Measurements from ENCODE around the gene BLOC1S5. TPM values are rescaled to one million over a fixed set of nuclear protein-coding genes. Genes with fewer than 3 reads are reported as not detected.
A peak's percentile ranks its signal among the peaks of the same experiment; 100 is the strongest.

The BLOC1S5 gene
- total RNA-seq, 3 donors from 2014 or later, result 12.5 to 26.2 (median 16.6) TPM

DNA sequence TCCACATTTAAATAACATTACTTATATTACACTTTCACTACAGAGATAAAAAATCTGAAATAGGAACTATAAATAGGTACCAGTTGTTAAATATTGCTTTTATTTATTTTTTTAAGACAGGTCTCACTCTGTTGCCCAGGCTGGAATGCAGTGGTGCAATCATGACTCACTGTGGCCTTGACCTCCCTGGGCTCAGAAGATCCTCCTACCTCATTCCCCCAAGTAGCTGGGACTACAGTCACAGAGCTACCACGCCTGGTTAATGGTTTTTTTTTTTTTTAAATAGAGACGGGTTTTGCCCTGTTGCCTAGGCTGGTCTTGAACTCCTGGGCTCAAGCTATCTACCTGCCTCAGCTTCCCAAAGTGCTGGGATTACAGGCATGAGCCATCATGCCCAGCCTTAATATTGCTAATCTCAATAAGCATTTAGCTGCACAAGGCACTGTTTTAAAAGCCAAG, 20.9 kb upstream of the BLOC1S5 start:
- Histone ChIP-seq H3K9me3 (no peaks in the 10 kb centered on the region), H3K4me1 (no peaks in the 10 kb centered on the region)
- TF ChIP-seq CTCF (IDR thresholded peaks at IDR 0.05) (no peak), POLR2A (IDR thresholded peaks at IDR 0.05) (no peak), POLR2AphosphoS5 (IDR thresholded peaks at IDR 0.05) (no peak)

GRCh38 chr6:8084586-8084985, 20.4 kb upstream of the BLOC1S5 start:
- H3K36me3 ChIP-seq, result no peaks in the 10 kb centered on the region
- H3K4me1 ChIP-seq, result no peaks in the 10 kb centered on the region
- H3K9me3 ChIP-seq, result no peaks in the 10 kb centered on the region
- H3K27ac ChIP-seq, result no peak overlapping the region
- DNase-seq (ENCODE audit: low spot score in 2 of 2), result no peak
- no peak overlapping the region for H3K4me3 ChIP-seq
- intact Hi-C loops (cut with DNase I; ENCODE audit: low total_unique reads), result no loop called here
- H3K27me3 ChIP-seq, result no peaks in the 10 kb centered on the region
- no peak for TF ChIP-seq POLR2AphosphoS5 (IDR thresholded peaks at IDR 0.05)
- TF ChIP-seq CTCF (IDR thresholded peaks at IDR 0.05), result no peak

More for the DNA sequence above, 20.9 kb upstream of the BLOC1S5 start:
- intact Hi-C loops (cut with DNase I; ENCODE audit: low total_unique reads), result no loop called here
- H3K36me3 ChIP-seq, result no peaks in the 10 kb centered on the region
- H3K27ac ChIP-seq, result no peak overlapping the region
- no peak overlapping the region for H3K4me3 ChIP-seq
- H3K27me3 ChIP-seq, result no peaks in the 10 kb centered on the region
- DNase-seq (ENCODE audit: low spot score in 2 of 2), result peak in 1 of 2 donors; percentile 25

- intact Hi-C loops (cut with DNase I; ENCODE audit: low total_unique reads), result no loop called here
- H3K4me1 ChIP-seq, result no peaks in the 10 kb centered on the region
- DNase-seq (ENCODE audit: low spot score in 2 of 2), result no peak
- H3K27me3 ChIP-seq, result no peaks in the 10 kb centered on the region
- H3K36me3 ChIP-seq, result no peaks in the 10 kb centered on the region
- peak overlapping the region; percentile 40 to 68 for H3K27ac ChIP-seq
- H3K9me3 ChIP-seq, result no peaks in the 10 kb centered on the region
- no peak overlapping the region for H3K4me3 ChIP-seq
- TF ChIP-seq POLR2A (IDR thresholded peaks at IDR 0.05) (no peak), POLR2AphosphoS5 (IDR thresholded peaks at IDR 0.05) (no peak), CTCF (IDR thresholded peaks at IDR 0.05) (no peak)
These were observed 19.0 kb upstream of the BLOC1S5 start for GRCh38 chr6:8082954-8083858.

- Histone ChIP-seq H3K36me3 (no peaks in the 10 kb centered on the region), H3K27me3 (no peaks in the 10 kb centered on the region), H3K4me3 (no peak overlapping the region), H3K4me1 (no peaks in the 10 kb centered on the region), H3K27ac (peak overlapping the region; percentile 40 to 68), H3K9me3 (no peaks in the 10 kb centered on the region)
- intact Hi-C loops (cut with DNase I; ENCODE audit: low total_unique reads), result no loop called here
- no peak for TF ChIP-seq POLR2AphosphoS5 (IDR thresholded peaks at IDR 0.05)
- no peak for DNase-seq (ENCODE audit: low spot score in 2 of 2)
These were observed 18.4 kb upstream of the BLOC1S5 start for GRCh38 chr6:8082572-8082953.

GRCh38 chr6:8080362-8081151, 16.4 kb upstream of the BLOC1S5 start:
- no peaks in the 10 kb centered on the region for H3K4me1 ChIP-seq
- no peaks in the 10 kb centered on the region for H3K36me3 ChIP-seq
- no peaks in the 10 kb centered on the region for H3K9me3 ChIP-seq
- DNase-seq (ENCODE audit: low spot score in 2 of 2), result no peak
- H3K4me3 ChIP-seq, result no peak overlapping the region
- intact Hi-C loops (cut with DNase I; ENCODE audit: low total_unique reads), result no loop called here
- H3K27me3 ChIP-seq, result no peaks in the 10 kb centered on the region
- TF ChIP-seq POLR2A (IDR thresholded peaks at IDR 0.05) (no peak), CTCF (IDR thresholded peaks at IDR 0.05) (no peak), POLR2AphosphoS5 (IDR thresholded peaks at IDR 0.05) (no peak)
- H3K27ac ChIP-seq, result no peak overlapping the region
